AG08395 (cell line): ENCODE results near the gene VMAC.
A peak's percentile ranks its signal among the peaks of the same experiment; 100 is the strongest.

ENCODE experiments used
- DNase-seq: peaks from one replicate; pipeline ENCODE4 v3.0.0; 2012; ENCODE audit warnings: mixed read lengths, low spot score

The VMAC gene

DNA sequence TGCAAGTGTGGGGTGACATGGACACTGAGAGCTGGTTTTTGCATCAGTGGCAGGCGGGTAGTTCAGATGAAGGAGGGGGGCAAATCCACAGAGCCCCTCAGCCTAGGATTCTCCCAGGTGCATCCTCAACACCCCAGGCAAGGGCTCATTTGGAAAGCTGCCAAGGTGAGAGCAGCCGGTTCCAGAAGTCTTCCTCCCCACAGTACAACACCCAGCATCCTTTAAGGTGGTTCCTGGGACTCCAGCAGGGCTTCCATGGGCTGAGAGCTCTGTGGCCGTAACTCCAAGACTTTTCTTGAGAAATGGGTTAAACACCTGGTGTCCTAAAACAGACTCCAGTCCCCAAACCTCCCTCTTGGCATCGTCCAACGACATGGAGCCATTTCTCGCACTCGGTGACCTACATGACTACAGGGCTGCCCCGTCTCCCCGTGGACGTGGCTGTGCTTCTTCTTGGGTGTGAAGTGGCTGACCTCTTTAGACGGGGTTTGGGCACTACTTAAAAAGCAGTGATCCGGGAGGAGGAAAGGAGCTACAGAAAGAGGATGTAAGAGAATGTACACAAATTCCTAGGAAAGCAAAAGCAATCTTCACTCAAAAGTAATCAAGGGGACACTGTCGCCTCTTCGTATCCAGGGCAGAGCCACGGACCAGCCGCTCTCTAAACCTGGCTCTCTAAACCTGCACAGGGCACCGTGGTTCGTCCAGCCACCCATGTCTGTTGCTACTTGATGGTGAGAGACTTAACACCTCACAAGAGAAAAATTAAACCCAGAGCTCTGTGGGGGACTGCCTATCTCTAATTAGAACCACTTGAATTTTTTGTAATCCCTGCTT, 47.7 kb downstream of the VMAC start:
- DNase-seq, result no peak

DNA sequence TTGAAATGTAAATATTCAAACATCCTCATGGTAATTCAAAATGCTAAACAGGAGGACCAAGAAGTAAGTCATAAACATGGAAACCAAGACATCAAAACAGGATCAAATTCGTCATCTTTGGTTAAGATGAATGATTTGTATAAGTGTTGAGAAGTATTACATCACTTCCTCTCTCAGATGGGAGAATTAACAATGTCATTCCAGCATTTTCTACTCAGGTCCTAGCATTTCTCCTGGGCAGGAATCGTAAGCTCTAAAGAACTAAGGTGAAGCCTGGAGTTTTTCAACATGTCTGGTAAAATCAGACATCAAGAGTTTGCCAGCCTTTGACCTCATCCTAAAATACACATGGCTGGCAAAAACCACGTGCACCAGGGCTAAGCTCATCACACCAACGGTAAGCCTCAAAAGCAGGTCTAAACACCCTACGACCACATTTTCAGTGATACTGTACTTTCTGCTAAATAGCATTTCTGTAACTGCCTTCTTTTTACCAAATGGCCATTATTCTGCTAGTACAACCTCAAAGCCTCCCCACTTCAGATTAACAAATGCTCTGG, 48.4 kb downstream of the VMAC start:
- no peak for DNase-seq

DNA sequence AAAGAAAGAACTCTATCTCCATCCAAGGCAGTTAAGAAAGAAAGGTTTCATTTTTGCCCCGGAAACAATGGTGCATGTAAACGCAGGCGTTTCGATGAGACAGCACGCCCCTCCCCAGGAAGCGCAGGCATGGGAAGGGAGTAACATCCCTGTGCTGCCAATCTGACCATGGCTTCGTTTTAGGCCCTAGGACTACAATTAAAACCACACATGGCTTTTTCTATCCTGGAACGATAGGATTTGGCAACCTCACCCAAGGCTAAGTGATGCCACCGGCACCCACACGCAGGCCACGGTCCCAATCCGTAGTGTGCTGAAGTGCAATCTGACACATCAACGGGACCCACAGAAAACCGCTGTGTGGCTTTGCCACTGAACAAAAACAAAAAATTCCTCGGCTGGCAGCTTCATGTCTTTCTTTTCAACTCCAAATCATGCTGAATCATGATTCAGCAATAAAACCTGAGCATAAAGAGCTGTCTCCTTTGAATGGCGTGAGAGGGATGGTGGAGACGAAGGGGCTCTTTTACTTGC, 49.1 kb downstream of the VMAC start:
- DNase-seq, result peak; percentile 64

DNA sequence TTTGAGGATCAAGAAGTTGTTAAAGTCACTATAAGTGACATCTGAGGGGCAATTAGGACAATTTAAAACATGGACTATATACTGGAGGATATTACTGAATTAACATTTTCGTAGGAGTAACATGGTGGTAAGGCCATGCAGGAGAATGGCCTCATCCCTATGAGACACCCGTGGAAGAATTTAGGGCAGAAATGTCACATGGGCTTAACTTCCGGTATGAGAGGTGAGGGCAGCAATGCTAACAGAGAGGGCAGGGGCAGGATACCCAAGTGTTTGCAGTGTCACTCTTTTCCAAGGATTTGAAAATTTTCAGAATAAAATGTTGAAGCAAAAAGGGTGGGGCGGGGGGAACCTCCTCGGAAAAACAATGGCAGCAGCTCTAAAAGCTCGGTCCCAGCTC, 49.6 kb downstream of the VMAC start:
- peak; percentile 31 for DNase-seq

DNA sequence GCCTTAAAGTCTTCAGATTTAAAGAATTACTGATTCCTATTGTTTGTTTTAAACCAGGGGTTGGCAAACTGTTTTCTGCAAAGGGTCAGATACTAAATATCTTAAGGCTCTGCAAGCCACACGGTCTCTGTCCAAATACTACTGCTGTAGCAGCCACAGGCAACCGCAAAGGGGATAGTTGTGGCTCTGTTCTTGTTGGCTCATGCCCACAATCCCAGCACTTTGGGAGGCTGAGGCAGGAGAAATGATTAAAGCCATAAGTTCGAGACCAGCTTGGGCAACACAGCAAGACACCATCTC, 50.9 kb downstream of the VMAC start:
- peak; percentile 38 for DNase-seq

DNA sequence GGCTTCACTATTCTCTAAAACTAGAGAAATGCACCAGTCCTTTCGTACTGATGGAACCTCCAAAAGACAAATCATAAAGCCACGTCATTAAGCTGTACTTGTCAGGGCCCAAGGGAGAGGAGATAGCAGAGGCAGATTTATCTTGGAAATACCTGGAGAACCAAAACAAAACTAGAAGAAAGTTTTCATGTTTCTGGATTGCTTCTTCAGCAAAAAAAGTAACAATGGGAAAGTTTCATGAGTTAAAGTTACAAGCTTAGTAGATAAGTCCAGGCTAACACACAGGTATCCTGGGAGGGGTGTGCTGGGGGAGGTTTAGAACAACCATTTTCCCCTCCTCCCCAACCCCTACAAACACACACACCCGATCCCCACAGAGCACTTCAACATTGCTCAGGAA, 51.7 kb downstream of the VMAC start:
- no peak for DNase-seq

DNA sequence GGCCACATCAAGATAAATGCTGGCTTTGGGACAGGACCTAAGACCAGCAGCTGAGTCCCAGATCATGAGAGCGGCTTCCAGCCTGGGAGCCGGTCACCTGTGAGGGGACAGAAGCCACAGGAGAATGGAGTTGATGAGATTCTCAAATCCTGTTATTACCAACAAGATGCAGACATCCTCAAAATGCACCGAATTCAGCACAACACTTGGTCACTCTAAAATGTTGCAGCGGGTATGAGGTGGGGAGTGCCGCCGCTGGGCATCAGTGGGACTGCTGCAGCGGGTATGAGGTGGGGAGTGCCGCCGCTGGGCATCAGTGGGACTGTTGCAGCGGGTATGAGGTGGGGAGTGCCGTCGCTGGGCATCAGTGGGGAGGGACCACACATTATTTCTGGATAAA, 52.1 kb downstream of the VMAC start:
- no peak for DNase-seq

DNA sequence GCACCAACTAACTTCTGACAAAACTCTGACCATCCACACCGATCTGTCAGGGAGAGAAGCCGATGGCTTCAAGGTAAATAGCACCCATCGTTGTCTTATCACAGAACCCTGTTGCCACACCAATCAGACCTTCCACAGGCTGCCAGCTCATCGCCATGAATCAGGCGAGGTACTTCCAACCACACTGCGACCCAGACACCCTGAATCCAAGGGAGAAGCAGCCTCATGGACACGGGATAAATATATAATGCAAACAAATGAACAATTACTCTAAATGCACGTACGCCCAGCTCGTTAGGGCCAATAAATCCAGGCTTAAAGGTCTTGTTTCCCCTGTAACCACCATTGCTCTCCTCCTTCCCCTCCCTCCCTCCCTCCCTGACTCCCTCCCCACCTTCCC, 52.5 kb downstream of the VMAC start:
- no peak for DNase-seq

DNA sequence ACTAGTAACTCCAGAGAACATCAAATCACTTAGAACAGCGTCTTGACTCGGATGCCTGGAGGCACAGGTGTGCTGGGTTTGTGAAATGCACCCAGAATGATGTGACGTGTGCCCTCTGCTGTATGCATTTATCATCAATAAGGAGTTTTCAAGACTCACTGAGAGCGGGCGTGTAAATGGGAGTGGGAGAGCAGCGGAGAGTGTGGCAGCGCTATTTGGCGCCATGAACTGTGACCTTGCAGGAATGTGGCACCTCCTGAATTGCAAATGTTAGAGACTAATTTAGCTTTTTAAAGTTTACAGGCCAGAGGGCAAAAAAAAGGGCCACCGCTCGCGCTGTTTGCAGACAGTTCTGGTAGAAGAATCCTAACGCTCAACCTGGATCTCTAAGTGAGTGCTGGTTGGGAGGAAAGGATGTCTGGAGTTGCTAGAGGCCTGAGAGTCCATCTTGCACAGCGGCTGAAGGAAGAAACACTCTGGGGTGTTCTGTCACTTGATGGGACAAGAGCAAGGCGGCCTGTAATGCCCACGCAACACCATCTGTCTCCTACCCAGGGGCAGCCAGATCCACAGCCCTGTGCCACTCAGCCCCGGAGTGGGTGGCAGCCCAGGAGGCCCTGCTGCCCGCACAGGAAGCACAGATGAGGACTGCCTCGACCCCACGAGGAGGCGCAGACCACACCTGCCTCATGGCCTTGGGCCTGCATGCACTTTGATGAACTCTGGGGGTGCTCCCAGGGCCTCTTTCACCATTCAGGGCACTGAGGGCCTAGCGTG, 53.6 kb downstream of the VMAC start:
- no peak for DNase-seq

DNA sequence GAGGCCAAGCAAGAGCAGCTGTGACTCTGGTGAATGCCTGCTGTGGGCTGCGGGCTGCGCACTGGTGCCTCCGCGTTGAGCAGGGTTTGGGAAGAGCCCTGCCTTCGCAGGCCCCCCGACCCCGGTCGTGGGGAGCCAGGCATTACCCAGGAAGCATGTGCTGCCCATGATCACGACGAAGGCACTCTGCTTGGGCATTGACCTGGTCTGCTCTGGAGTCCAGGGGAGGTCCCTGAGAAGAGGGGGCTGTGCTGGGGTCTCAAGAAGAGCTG, 54.1 kb downstream of the VMAC start:
- no peak for DNase-seq

DNA sequence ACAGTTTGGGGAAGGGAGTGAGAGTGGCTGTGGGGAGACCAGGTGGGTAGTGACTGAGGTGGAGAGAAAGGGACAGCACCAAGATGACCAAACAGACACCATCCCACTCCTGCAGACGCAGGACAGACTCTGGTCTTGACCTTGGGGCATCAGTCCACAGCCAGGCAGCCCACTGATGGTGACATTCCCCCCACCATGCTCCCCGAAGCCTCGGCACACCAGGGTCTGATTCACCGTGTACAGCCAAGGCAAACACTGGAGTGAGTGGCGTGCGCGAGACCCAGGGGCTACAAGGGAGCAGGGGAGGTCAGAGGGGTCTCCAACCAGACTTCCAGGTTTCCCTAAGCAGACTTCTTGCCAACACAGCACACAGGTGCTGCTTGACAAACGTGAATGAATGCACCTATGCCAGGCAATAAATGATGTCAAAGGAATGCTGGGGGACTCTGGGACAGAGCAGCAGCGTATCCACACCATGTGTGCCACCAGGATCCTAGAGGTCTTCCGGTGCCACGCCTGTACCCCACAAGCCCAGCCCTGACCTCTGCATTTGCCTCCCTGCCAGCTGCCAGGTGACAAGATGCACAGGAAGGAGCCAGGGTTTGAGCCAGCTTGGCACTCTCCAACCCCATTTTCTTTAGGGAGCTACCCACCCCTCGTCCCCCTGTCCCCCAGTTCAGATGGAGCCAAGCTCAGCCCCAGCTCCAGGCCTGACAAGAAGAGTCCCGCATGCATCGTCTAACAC, 54.8 kb downstream of the VMAC start:
- no peak for DNase-seq
